Stromal cell of bone marrow (primary cell): ENCODE results near the gene BID.
"Not testable (repeated sequence)": the region's sequence is repeated elsewhere in the genome, so short reads cannot be mapped to it uniquely, and the experiment has no call there.

Experiments
- DNase-seq: peaks from one replicate; pipeline ENCODE4 v3.0.0-alpha.2; 2012; ENCODE audit warnings: low read depth

The BID gene

DNA sequence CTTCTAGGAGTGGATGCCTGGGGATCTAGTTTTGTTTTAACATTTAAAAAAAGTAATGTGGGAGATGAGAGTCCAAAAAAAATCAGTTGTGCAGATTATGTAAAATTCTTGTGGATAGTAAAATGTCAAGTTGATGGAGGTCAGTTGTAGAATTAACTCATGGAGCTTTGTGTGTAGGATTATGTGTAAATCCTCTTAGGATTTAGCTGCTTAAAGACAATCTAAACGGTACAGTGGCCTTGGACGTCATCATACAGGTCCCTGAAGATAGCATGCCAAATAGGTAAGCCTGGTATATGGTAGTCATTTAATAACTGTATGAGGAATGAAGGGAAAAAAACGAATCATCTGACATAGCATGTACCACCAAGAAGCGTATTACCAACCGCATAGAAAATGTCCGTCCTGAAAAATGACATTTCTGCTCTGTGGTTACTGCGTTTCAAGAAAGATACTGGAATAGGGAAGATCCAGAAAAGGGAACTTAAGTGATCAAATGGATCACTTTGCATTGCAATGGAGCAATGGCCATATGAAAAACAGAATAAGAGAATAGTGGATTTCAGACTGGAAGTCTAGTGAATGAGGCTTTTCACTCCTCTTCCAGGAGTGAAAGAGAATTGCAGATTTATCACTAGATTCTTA lies 74.5 kb downstream of the BID start:
- no peak for DNase-seq

DNA sequence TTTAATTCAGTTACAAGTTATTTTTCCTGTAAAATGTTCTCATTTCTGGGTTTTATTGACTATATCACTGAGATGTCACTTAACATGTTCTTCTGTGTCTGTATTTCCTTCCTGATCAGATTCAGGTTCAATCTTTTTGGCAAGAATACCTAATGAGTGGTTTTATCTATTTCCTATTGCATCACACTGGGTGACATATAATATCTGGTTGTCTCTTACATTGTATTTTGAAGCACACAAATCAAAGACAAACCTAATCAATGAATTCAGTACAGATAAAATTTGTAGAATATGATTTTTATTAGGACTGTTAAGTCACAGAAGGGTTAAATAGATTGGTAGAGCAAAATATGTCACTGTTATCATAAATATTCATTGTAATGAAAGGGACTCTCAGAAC lies 75.3 kb downstream of the BID start:
- no peak for DNase-seq

DNA sequence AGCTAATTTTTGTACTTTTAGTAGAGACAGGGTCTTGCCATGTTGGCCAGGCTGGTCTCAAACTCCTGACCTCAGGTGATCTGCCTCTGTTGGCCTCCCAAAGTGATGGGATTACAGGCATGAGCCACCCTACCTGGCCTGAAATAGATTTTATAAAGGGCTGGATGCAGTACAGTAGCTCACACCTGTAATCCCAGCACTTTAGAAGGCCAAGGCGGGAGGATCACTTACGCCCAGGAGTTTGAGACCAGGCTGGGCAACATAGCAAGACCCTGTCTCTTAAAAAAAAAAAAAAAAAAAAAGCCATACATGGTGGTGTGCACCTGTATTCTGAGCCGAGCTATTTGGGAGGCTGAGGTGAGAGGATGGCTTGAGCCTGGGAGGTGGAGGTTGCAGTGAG lies 76.0 kb downstream of the BID start:
- DNase-seq = not testable (repeated sequence)

DNA sequence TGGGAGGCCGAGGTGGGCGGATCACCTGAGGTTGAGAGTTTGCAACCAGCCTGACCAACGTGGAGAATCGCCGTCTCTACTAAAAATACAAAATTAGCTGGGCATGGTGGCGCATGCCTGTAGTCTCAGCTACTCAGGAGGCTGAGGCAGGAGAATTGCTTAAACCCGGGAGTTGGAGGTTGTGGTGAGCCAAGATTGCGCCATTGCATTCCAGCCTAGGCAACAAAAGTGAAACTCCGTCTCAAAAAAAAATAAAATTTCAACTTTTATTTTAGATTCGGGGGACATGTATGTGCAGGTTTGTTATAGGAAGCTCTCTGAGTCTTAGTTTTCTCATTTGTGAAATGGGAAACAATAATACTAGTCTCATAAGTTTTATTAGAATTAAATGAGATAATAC lies 77.1 kb downstream of the BID start:
- DNase-seq = not testable (repeated sequence)

DNA sequence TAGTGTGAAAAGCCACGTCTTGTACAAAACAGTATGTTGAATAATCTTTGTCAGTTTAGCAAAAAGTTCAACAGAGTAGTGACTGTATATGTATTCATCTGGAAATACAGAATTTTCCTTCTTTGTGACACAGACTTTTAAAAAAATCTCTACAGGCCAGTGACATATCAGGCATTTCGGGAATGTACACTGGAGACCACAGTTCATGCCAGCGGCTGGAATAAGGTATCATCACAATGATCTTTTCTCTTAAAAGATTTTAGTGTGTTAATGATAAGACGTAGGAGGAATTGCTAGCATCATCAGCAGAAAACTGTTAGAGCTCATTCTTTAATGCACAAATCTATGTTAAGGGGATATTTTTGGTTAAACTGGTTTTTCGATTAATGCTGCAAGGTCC lies 78.3 kb downstream of the BID start:
- DNase-seq = no peak

DNA sequence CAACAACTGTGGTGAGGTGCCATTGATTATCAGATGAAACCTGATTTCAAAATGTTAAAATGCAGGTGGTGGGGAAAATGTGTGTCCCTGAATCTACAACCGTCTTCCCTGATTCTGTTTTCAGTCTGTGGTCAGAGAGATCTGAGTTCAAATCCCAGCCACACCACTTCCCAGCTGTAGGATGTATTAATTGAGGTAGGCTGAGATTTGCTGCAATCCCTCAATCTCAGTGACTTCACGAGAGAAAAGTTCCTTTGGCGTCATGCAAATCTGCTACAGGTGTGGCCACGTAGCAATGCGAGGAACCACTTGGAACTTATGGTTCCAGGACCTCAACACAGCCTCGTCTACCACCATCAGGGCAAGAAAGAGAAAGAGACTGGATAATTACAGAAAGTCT lies 79.5 kb downstream of the BID start:
- no peak for DNase-seq

GRCh38 chr22:17694193-17694592 lies 80.1 kb downstream of the BID start:
- no peak for DNase-seq

GRCh38 chr22:17692841-17693240 lies 81.4 kb downstream of the BID start:
- no peak for DNase-seq

GRCh38 chr22:17684245-17684644 lies 90.0 kb downstream of the BID start:
- no peak for DNase-seq
